IMR-90 (cell line): ENCODE results near the gene LY6G6F. TPM values are rescaled to one million over a fixed set of nuclear protein-coding genes. Genes with fewer than 3 reads are reported as not detected.

ENCODE experiments used
- ATAC-seq: fragments of 200-7000 bp; cut with Tn5 transposase; 2 replicates; pipeline ENCODE4 v1.9.1; 2020; ENCODE audit warnings: low read depth, mild to moderate bottlenecking, moderate library complexity
- BruUV-seq: library from RNA; stranded (reverse); fragments of 400-500 nt; replicated peaks from 2 replicates; lab custom pipeline; 2021; lab: Mats Ljungman, UMichigan
- CTCF ChIA-PET: fragments of 300-600 bp; formaldehyde crosslinking; extraction: SDS; loops from one replicate; lab custom pipeline; 2021; ENCODE audit warnings: antibody characterized with exemption; lab: Yijun Ruan, JAX
- POLR2A ChIA-PET: fragments of 300-600 bp; sonication (Branson Sonifier 250); formaldehyde crosslinking; loops from one replicate; lab custom pipeline; 2022; ENCODE audit warnings: antibody characterized with exemption; ENCODE audit not compliant: unreplicated experiment; lab: Charles Lee
- DNase-seq: peaks from one replicate; pipeline ENCODE4 v3.0.0; 2013
- H2AFZ ChIP-seq: replicated peaks from 2 replicates; pipeline ENCODE3; 2013; ENCODE audit warnings: low read length, mild to moderate bottlenecking; ENCODE audit not compliant: poor library complexity
- H2AK5ac ChIP-seq: 2 replicates; pipeline ENCODE4 v1.6.1; 2013; ENCODE audit warnings: low read depth, low read length, inconsistent platforms
- H2AK9ac ChIP-seq: replicated peaks from 2 replicates; pipeline ENCODE3; 2013; ENCODE audit warnings: mild to moderate bottlenecking, low read depth, low read length, moderate library complexity; ENCODE audit not compliant: poor library complexity
- H2BK120ac ChIP-seq: 2 replicates; pipeline ENCODE4 v1.6.1; 2013; ENCODE audit warnings: low read depth, low read length, inconsistent platforms
- H2BK15ac ChIP-seq: 3 replicates; pipeline ENCODE4 v1.6.1; 2013; ENCODE audit warnings: low read depth, low read length, inconsistent platforms
- H2BK20ac ChIP-seq: 2 replicates; pipeline ENCODE4 v1.6.1; 2013; ENCODE audit warnings: low read depth, mild to moderate bottlenecking, inconsistent platforms, low read length, moderate library complexity
- H2BK5ac ChIP-seq: 2 replicates; pipeline ENCODE4 v1.6.1; 2013; ENCODE audit warnings: mild to moderate bottlenecking, low read depth, low read length, inconsistent platforms; ENCODE audit not compliant: poor library complexity, severe bottlenecking
- H3K14ac ChIP-seq: replicated peaks from 2 replicates; pipeline ENCODE4 v1.6.1; 2013; ENCODE audit warnings: low read depth, low read length, inconsistent platforms
- H3K18ac ChIP-seq: 2 replicates; pipeline ENCODE4 v1.6.1; 2013; ENCODE audit warnings: low read depth, low read length, control low read depth
- H3K23ac ChIP-seq: 2 replicates; pipeline ENCODE4 v1.6.1; 2013; ENCODE audit warnings: low read depth, low read length, inconsistent platforms
- H3K27ac ChIP-seq: 2 replicates; pipeline ENCODE4 v1.5.1; 2013; ENCODE audit warnings: mild to moderate bottlenecking, control low read depth, low read length; ENCODE audit not compliant: insufficient read depth
- H3K27me3 ChIP-seq: 2 replicates; pipeline ENCODE4 v1.6.1; 2013; ENCODE audit warnings: low read length; ENCODE audit not compliant: control insufficient read depth, insufficient read depth
- H3K36me3 ChIP-seq: 2 replicates; pipeline ENCODE4 v1.6.1; 2013; ENCODE audit warnings: low read length, mixed read lengths; ENCODE audit not compliant: control insufficient read depth, insufficient read depth
- H3K4ac ChIP-seq: 2 replicates; pipeline ENCODE4 v1.6.1; 2013; ENCODE audit warnings: low read depth, low read length, inconsistent platforms
- H3K4me1 ChIP-seq: 2 replicates; pipeline ENCODE4 v1.6.1; 2013; ENCODE audit warnings: low read length, mixed read lengths; ENCODE audit not compliant: control insufficient read depth, insufficient read depth
- H3K4me2 ChIP-seq: 2 replicates; pipeline ENCODE4 v1.6.1; 2013; ENCODE audit warnings: low read depth, mild to moderate bottlenecking, control low read depth, low read length, moderate library complexity
- H3K4me3 ChIP-seq: 2 replicates; pipeline ENCODE4 v1.5.1; 2013; ENCODE audit warnings: low read depth, mild to moderate bottlenecking, control low read depth, low read length, moderate library complexity; ENCODE audit not compliant: insufficient read depth
- H3K56ac ChIP-seq: 2 replicates; pipeline ENCODE4 v1.6.1; 2013; ENCODE audit warnings: low read length, inconsistent platforms; ENCODE audit not compliant: insufficient read depth; ENCODE audit errors: extremely low read depth
- H3K79me1 ChIP-seq, 2 experiments: 2 replicates each; pipeline ENCODE4 v1.6.1; 2013; ENCODE audit warnings: low read length in 2 of 2, inconsistent platforms in 1 of 2, low read depth in 1 of 2
- H3K9ac ChIP-seq: 2 replicates; pipeline ENCODE4 v1.6.1; 2013; ENCODE audit warnings: low read depth, low read length, control low read depth
- H3K9me1 ChIP-seq: 2 replicates; pipeline ENCODE4 v1.6.1; 2013; ENCODE audit warnings: low read length, inconsistent platforms; ENCODE audit not compliant: insufficient read depth
- H3K9me3 ChIP-seq: 2 replicates; pipeline ENCODE4 v1.6.1; 2013; ENCODE audit warnings: low read length; ENCODE audit not compliant: control insufficient read depth, insufficient read depth
- H4K20me1 ChIP-seq: 2 replicates; pipeline ENCODE4 v1.6.1; 2013; ENCODE audit warnings: low read length, inconsistent platforms; ENCODE audit not compliant: insufficient read depth
- H4K5ac ChIP-seq: 2 replicates; pipeline ENCODE4 v1.6.1; 2013; ENCODE audit warnings: mild to moderate bottlenecking, low read depth, low read length, control low read depth
- H4K8ac ChIP-seq, 2 experiments: 2 replicates each; pipeline ENCODE4 v1.6.1; 2013; ENCODE audit warnings: low read depth in 2 of 2, low read length in 2 of 2, control low read depth in 1 of 2, inconsistent platforms in 1 of 2
- H4K91ac ChIP-seq: 2 replicates; pipeline ENCODE4 v1.6.1; 2013; ENCODE audit warnings: low read depth, low read length, inconsistent platforms; ENCODE audit not compliant: insufficient read depth
- CEBPB ChIP-seq: IDR thresholded peaks from 2 replicates; pipeline ENCODE4 v1.6.1; 2012; ENCODE audit warnings: low read depth, low read length, improper control_type of control experiment
- CTCF ChIP-seq: conservative IDR thresholded peaks from 2 replicates; pipeline ENCODE4 v1.5.1; 2012; ENCODE audit warnings: mild to moderate bottlenecking, low read depth, low read length, improper control_type of control experiment
- ELK1 ChIP-seq: fragments of 150-350 bp; IDR thresholded peaks from 2 replicates; pipeline ENCODE4 v1.6.1; 2016; ENCODE audit warnings: low read depth, mild to moderate bottlenecking, low read length, moderate library complexity, borderline replicate concordance
- MAFK ChIP-seq: IDR thresholded peaks from 2 replicates; pipeline ENCODE4 v1.6.1; 2012; ENCODE audit warnings: low read depth, low read length, improper control_type of control experiment
- MAZ ChIP-seq: IDR thresholded peaks from 2 replicates; pipeline ENCODE4 v1.6.1; 2012; ENCODE audit warnings: low read depth, mild to moderate bottlenecking, low read length, improper control_type of control experiment, moderate library complexity, borderline replicate concordance
- MXI1 ChIP-seq: IDR thresholded peaks from 2 replicates; pipeline ENCODE4 v1.6.1; 2012; ENCODE audit warnings: low read depth, mild to moderate bottlenecking, low read length, moderate library complexity, borderline replicate concordance
- NFE2L2 ChIP-seq: fragments of 150-350 bp; IDR thresholded peaks from 2 replicates; pipeline ENCODE4 v1.6.1; 2016; ENCODE audit warnings: low read depth, mild to moderate bottlenecking, low read length
- POLR2A ChIP-seq: IDR thresholded peaks from 2 replicates; pipeline ENCODE4 v1.6.1; 2012; ENCODE audit warnings: mild to moderate bottlenecking, low read depth, low read length
- RFX5 ChIP-seq: IDR thresholded peaks from 2 replicates; pipeline ENCODE4 v1.8.0; 2012; ENCODE audit warnings: low read depth, mild to moderate bottlenecking, low read length, moderate library complexity
- SMC3 ChIP-seq: fragments of 150-350 bp; IDR thresholded peaks from 2 replicates; pipeline ENCODE4 v1.6.1; 2016; ENCODE audit warnings: low read depth, mild to moderate bottlenecking, antibody characterized with exemption, low read length, moderate library complexity
- USF2 ChIP-seq: fragments of 150-350 bp; IDR thresholded peaks from 2 replicates; pipeline ENCODE4 v1.6.1; 2017; ENCODE audit warnings: mild to moderate bottlenecking, antibody characterized with exemption, low read length, low read depth
- WGBS, 2 experiments: methylation state at CpG; one replicate each; pipeline versions ENCODE4 v1.1.5 to v1.1.7; 2013; ENCODE audit warnings: missing lambda C conversion rate in 2 of 2; ENCODE audit not compliant: insufficient read length in 1 of 2; ENCODE audit errors: extremely low coverage in 2 of 2; 5-methylcytosine and 5-hydroxymethylcytosine counted together
- dilution Hi-C: fragments of 300-500 bp; cut with HindIII; formaldehyde crosslinking; loops from one replicate; pipeline ENCODE4 v1.14.3; 2018; ENCODE audit warnings: low sequenced_read_pairs; ENCODE audit not compliant: unreplicated experiment
- in situ Hi-C: fragments of 300-500 bp; cut with MboI; formaldehyde crosslinking; loops from 3 replicates; pipeline ENCODE4 v1.14.3; 2019; ENCODE audit warnings: low sequenced_read_pairs, inconsistent platforms, mixed read lengths
- intact Hi-C: fragments of 100-400 bp; cut with micrococcal nuclease; formaldehyde crosslinking; loops from 2 replicates; pipeline ENCODE4 v1.10.0; 2022
- polyA plus RNA-seq, 3 experiments: library from polyadenylated mRNA; depleted of rRNA; stranded (reverse); fragments of >200 nt; gene quantifications; 2 replicates each; pipeline ENCODE4 v1.2.3, GENCODE V29; 2012; ENCODE audit warnings: low replicate concordance in 1 of 3
- total RNA-seq: library from RNA; depleted of rRNA; stranded (reverse); fragments of >200 nt; gene quantifications from 2 replicates; pipeline ENCODE4 v1.2.3, GENCODE V29; 2012

The LY6G6F gene
- total and polyA plus RNA-seq, 2 of the 4 experiments (the other 2 are of a cell fraction), result not detected

GRCh38 chr6:31669676-31670075 lies 37.0 kb upstream of the LY6G6F start, which contains the start of gene LY6G5B:
Gene LY6G5B, plus strand, starts transcription at chr6:31669976. Its CDS starts 975 bp downstream, at chr6:31670951.
- Histone ChIP-seq H3K23ac (no peak within 1 kb of the TSS), H2AK5ac (peak within 1 kb of the TSS; percentile 78; the same call in 1 of the 2 replicates), H4K5ac (no peak within 1 kb of the TSS), H3K4me2 (peak within 1 kb of the TSS; percentile 12; the same call in 1 of the 2 replicates), H3K9me1 (peaks cover 6% of the 10 kb centered on the region; the same call in 1 of the 2 replicates), H2AK9ac (peak within 1 kb of the TSS; percentile 87), H4K91ac (no peak within 1 kb of the TSS), H4K20me1 (peaks cover 6% of the 10 kb centered on the region), H2BK20ac (0 out of 2 replicates have a peak within 1 kb of the TSS, but pooled peaks have one; percentile 16), H3K79me1 (peaks cover 13 to 62% of the 10 kb centered on the region in 2 experiments), H2AFZ (no peak within 1 kb of the TSS), H3K4me3 (no peak within 1 kb of the TSS), H2BK120ac (no peak within 1 kb of the TSS), H2BK5ac (peak within 1 kb of the TSS; percentile 32), H3K36me3 (peaks cover 55% of the 10 kb centered on the region), H3K56ac (no peak within 1 kb of the TSS), H3K9ac (no peak within 1 kb of the TSS), H3K27ac (peak within 1 kb of the TSS; percentile 34; the same call in 1 of the 2 replicates), H3K9me3 (no peaks in the 10 kb centered on the region), H2BK15ac (no peak within 1 kb of the TSS), H3K4me1 (peaks cover 4% of the 10 kb centered on the region; the same call in 1 of the 2 replicates), H3K18ac (no peak within 1 kb of the TSS), H3K27me3 (no peaks in the 10 kb centered on the region), H3K14ac (0 out of 2 replicates have a peak within 1 kb of the TSS, but pooled peaks have one; percentile 8), H4K8ac (no peak within 1 kb of the TSS), H3K4ac (peak within 1 kb of the TSS; percentile 60)
- ChIA-PET CTCF (no interaction called here), POLR2A (no interaction called here)
- 63% methylated on average over 2 of the region's 8 CpGs; no CpG with 5 or more reads in 1 of the 2 experiments for WGBS, 2 experiments
- dilution Hi-C loops, result no loop called here
- in situ Hi-C loops, result no loop called here
- no peak for ATAC-seq
- DNase-seq, result no peak
- TF ChIP-seq MXI1 (no peak), SMC3 (no peak), USF2 (no peak), CTCF (no peak), NFE2L2 (no peak), POLR2A (no peak), MAFK (no peak), RFX5 (no peak), MAZ (no peak), ELK1 (no peak), CEBPB (no peak)
- intact Hi-C loops, result no loop called here
- no TSS peak for BruUV-seq
